CD4-positive, alpha-beta memory T cell (primary cell): ENCODE measurements around the gene BPIFB3. TPM values are rescaled to one million over a fixed set of nuclear protein-coding genes. Genes with fewer than 3 reads are reported as not detected.
A peak's percentile ranks its signal among the peaks of the same experiment; 100 is the strongest.

Source experiments
- CTCF ChIA-PET: fragments of 350-600 bp; sonication (Branson Sonifier 250); formaldehyde crosslinking; loops from one replicate; lab custom pipeline; 2021; ENCODE audit warnings: inconsistent platforms; ENCODE audit not compliant: partially characterized antibody; lab: Charles Lee
- POLR2A ChIA-PET: fragments of 350-600 bp; sonication (Branson Sonifier 250); formaldehyde crosslinking; loops from one replicate; lab custom pipeline; 2021; ENCODE audit not compliant: partially characterized antibody; lab: Charles Lee
- DNase-seq, 5 donors: peaks; one replicate each; pipeline versions ENCODE4 v3.0.0 to v3.0.0-alpha.2; 2020 to 2022; ENCODE audit warnings: mixed read lengths in 1 of 5
- H3K27ac ChIP-seq: one replicate; pipeline ENCODE4 v1.7.0; 2013; ENCODE audit warnings: low read depth, low read length
- H3K27me3 ChIP-seq: 2 replicates; pipeline ENCODE4 v1.7.0; 2013; ENCODE audit warnings: mild to moderate bottlenecking, low read length, moderate library complexity; ENCODE audit not compliant: insufficient read depth
- H3K36me3 ChIP-seq: 2 replicates; pipeline ENCODE4 v1.7.0; 2013; ENCODE audit warnings: mild to moderate bottlenecking, low read length, moderate library complexity; ENCODE audit not compliant: insufficient read depth
- H3K4me1 ChIP-seq: 2 replicates; pipeline ENCODE4 v1.7.0; 2013; ENCODE audit warnings: mild to moderate bottlenecking, low read length, moderate library complexity; ENCODE audit not compliant: insufficient read depth
- H3K4me3 ChIP-seq, 2 donors: one replicate each; pipeline ENCODE4 v1.7.0; 2013; ENCODE audit warnings: low read length in 2 of 2, mild to moderate bottlenecking in 1 of 2
- H3K9me3 ChIP-seq, 2 donors: one replicate each; pipeline ENCODE4 v1.7.0; 2013; ENCODE audit warnings: low read length in 2 of 2, control low read depth in 1 of 2; ENCODE audit not compliant: control insufficient read depth in 1 of 2
- H3K27ac Mint-ChIP-seq, 7 donors: one replicate each; pipeline ENCODE4 v1.8.0; 2020 to 2021; ENCODE audit warnings: mixed read lengths in 7 of 7, mild to moderate bottlenecking in 6 of 7, inconsistent platforms in 3 of 7, moderate library complexity in 3 of 7
- H3K27me3 Mint-ChIP-seq, 2 donors: one replicate each; pipeline ENCODE4 v1.8.0; 2020 to 2021; ENCODE audit warnings: mixed read lengths in 2 of 2
- H3K36me3 Mint-ChIP-seq, 2 donors: one replicate each; pipeline ENCODE4 v1.8.0; 2020 to 2021; ENCODE audit warnings: mixed read lengths in 2 of 2, inconsistent platforms in 1 of 2, mild to moderate bottlenecking in 1 of 2
- H3K4me1 Mint-ChIP-seq, 4 donors: one replicate each; pipeline ENCODE4 v1.8.0; 2020 to 2021; ENCODE audit warnings: mixed read lengths in 4 of 4, mild to moderate bottlenecking in 1 of 4
- H3K4me3 Mint-ChIP-seq, 8 donors: one replicate each; pipeline ENCODE4 v1.8.0; 2020 to 2021; ENCODE audit warnings: mixed read lengths in 8 of 8, mild to moderate bottlenecking in 7 of 8, moderate library complexity in 6 of 8, inconsistent platforms in 3 of 8
- H3K9me3 Mint-ChIP-seq, 8 donors: one replicate each; pipeline ENCODE4 v1.8.0; 2020 to 2021; ENCODE audit warnings: mixed read lengths in 8 of 8, mild to moderate bottlenecking in 5 of 8, inconsistent platforms in 3 of 8, moderate library complexity in 1 of 8
- intact Hi-C: fragments of 100-400 bp; cut with micrococcal nuclease; formaldehyde crosslinking; loops from one replicate; pipeline ENCODE4 v1.15.1; 2023
- polyA plus RNA-seq, 2 donors: library from polyadenylated mRNA; unstranded; fragments of 300-500 nt; fragmentation: Illumina TruSeq; gene quantifications; one replicate each; pipeline ENCODE4 v1.2.3, GENCODE V29; 2021
- total RNA-seq, 2 experiments: library from RNA; stranded (reverse); gene quantifications; one replicate each; pipeline ENCODE4 v1.2.3, GENCODE V29; 2021

The BPIFB3 gene
- total and polyA plus RNA-seq, 4 experiments from 2014 or later: not detected

GRCh38 chr20:33074675-33075074 is 21.0 kb downstream of the BPIFB3 start:
- Mint-ChIP-seq H3K36me3 (no peaks in the 10 kb centered on the region), H3K4me1 (peaks cover 0 to 13% (median 5%) of the 10 kb centered on the region in 4 donors), H3K27ac (peak overlapping the region in 2 of 7 donors; percentile 29 to 68), H3K9me3 (no peaks in the 10 kb centered on the region), H3K4me3 (no peak overlapping the region), H3K27me3 (no peaks in the 10 kb centered on the region)
- Histone ChIP-seq H3K4me3 (no peak overlapping the region), H3K4me1 (no peaks in the 10 kb centered on the region), H3K36me3 (no peaks in the 10 kb centered on the region), H3K27ac (no peak overlapping the region), H3K27me3 (no peaks in the 10 kb centered on the region), H3K9me3 (no peaks in the 10 kb centered on the region)
- no peak for DNase-seq
- CTCF ChIA-PET: interaction anchor here (0.7 to 6.0 kb wide), 3 partner anchors 172 to 173 kb away, joined by 3 to 32 read pairs (median 3); no protein-coding TSS in a partner anchor
- intact Hi-C loops: no loop called here
- POLR2A ChIA-PET: no interaction called here

DNA sequence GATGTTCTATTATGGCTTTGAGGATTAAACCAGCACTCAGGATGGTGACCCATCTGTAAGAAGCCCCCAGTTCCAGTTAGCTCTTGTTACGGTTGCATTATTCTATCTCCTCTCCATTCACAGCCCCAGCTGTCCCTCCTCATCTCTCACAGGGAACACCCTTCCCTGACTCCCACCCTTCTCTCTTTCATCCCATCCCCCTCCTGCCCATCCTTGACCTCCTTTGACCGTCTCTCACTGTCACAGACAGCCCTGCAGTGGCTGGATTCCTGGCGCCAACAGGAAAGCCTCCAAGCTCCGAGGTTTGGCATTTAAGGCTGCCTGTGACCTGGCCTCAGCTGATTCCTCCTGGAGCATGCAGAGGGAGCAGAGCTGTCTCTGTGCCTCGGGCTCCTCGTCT is 21.6 kb downstream of the BPIFB3 start:
- POLR2A ChIA-PET: no interaction called here
- H3K27me3 ChIP-seq: no peaks in the 10 kb centered on the region
- no peaks in the 10 kb centered on the region for H3K36me3 ChIP-seq
- H3K4me3 ChIP-seq: no peak overlapping the region
- Mint-ChIP-seq H3K36me3 (no peaks in the 10 kb centered on the region), H3K27ac (peak overlapping the region in 1 of 7 donors; percentile 68), H3K4me1 (peaks cover 0 to 11% (median 4%) of the 10 kb centered on the region in 4 donors), H3K9me3 (no peaks in the 10 kb centered on the region), H3K4me3 (no peak overlapping the region), H3K27me3 (no peaks in the 10 kb centered on the region)
- no peaks in the 10 kb centered on the region for H3K9me3 ChIP-seq
- no peak for DNase-seq
- H3K4me1 ChIP-seq: no peaks in the 10 kb centered on the region
- no peak overlapping the region for H3K27ac ChIP-seq
- intact Hi-C loops: no loop called here
- CTCF ChIA-PET: interaction anchor here (1.3 to 6.0 kb wide), 3 partner anchors 130 to 286 kb away, joined by 3 to 32 read pairs (median 4); no protein-coding TSS in a partner anchor

DNA sequence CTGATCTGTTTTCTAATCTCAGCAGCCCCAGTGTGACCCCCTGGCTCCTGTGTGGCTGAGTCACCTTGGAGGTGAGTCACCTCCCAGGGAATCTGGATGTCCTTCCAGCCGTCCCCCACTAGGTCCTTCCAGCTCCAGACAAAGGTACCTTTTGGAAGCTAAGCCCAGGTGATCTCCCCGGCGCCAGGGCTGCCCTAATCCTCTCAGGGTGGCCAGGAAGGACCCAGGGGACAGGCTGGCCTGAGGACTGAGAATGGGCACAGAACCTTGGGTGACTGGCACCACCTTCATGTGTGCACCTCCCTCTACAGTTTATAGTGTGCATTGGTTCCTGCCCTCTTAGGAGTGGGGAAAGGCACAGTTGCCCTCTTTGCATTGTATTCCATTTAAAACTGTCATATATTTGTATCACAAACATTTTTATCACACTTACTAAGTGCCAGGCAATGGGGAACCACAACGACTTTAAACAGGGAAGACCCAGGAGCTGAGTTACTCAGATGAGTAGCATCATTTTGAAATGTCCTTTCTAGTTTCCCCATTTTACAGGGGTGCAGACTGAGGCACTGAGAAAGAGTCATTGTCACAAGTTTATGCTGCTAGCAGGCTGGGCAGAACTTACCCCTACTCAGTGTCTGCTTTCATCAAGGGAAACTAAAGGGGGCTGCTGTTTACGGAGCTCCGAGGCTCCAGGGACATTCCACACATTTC is 23.1 kb downstream of the BPIFB3 start:
- POLR2A ChIA-PET: interaction anchor here (0.7 kb wide), 1 partner anchor 106 kb away, joined by 3 read pairs; no protein-coding TSS in a partner anchor
- peaks cover 0 to 9% (median 4%) of the 10 kb centered on the region in 4 donors for H3K4me1 Mint-ChIP-seq
- H3K27ac Mint-ChIP-seq: peak overlapping the region in 1 of 7 donors; percentile 62
- CTCF ChIA-PET: interaction anchor here (0.8 to 6.0 kb wide), 6 partner anchors 9 to 175 kb away, joined by 3 to 32 read pairs (median 4); no protein-coding TSS in a partner anchor
- DNase-seq: peak in 4 of 5 donors; percentile 24 to 33 (median 29)
- peaks cover 0 to 2% of the 10 kb centered on the region in 2 donors for H3K27me3 Mint-ChIP-seq
- no peaks in the 10 kb centered on the region for H3K9me3 Mint-ChIP-seq
- H3K4me1 ChIP-seq: no peaks in the 10 kb centered on the region
- intact Hi-C loops: loop anchor here (1.0 kb wide), 1 partner anchor 175 kb away; no protein-coding TSS in a partner anchor
- no peak overlapping the region for H3K4me3 ChIP-seq
- no peak overlapping the region for H3K4me3 Mint-ChIP-seq
- H3K27ac ChIP-seq: no peak overlapping the region
- no peaks in the 10 kb centered on the region for H3K9me3 ChIP-seq
- H3K36me3 Mint-ChIP-seq: no peaks in the 10 kb centered on the region
- H3K36me3 ChIP-seq: no peaks in the 10 kb centered on the region
- H3K27me3 ChIP-seq: no peaks in the 10 kb centered on the region

GRCh38 chr20:33079259-33079658 is 25.6 kb downstream of the BPIFB3 start, which contains the start of gene BPIFB4:
Gene BPIFB4, plus strand, starts transcription at chr20:33079643. Its CDS starts 1,884 bp downstream, at chr20:33081527.
- Mint-ChIP-seq H3K9me3 (no peaks in the 10 kb centered on the region), H3K27me3 (peaks cover 0 to 2% of the 10 kb centered on the region in 2 donors), H3K4me3 (no peak within 1 kb of the TSS), H3K36me3 (no peaks in the 10 kb centered on the region), H3K27ac (no peak within 1 kb of the TSS), H3K4me1 (peaks cover 0 to 8% (median 4%) of the 10 kb centered on the region in 4 donors)
- ChIA-PET POLR2A (no interaction called here), CTCF (interaction anchor here (1.8 to 6.0 kb wide), 2 partner anchors 175 to 178 kb away, joined by 8 to 32 read pairs; no protein-coding TSS in a partner anchor)
- Histone ChIP-seq H3K4me3 (no peak within 1 kb of the TSS), H3K27me3 (no peaks in the 10 kb centered on the region), H3K36me3 (no peaks in the 10 kb centered on the region), H3K9me3 (no peaks in the 10 kb centered on the region), H3K27ac (no peak within 1 kb of the TSS), H3K4me1 (no peaks in the 10 kb centered on the region)
- intact Hi-C loops: no loop called here
- DNase-seq: no peak

GRCh38 chr20:33081411-33082154 is 27.9 kb downstream of the BPIFB3 start:
- Histone ChIP-seq H3K36me3 (no peaks in the 10 kb centered on the region), H3K27ac (no peak overlapping the region), H3K4me3 (no peak overlapping the region), H3K9me3 (no peaks in the 10 kb centered on the region), H3K27me3 (no peaks in the 10 kb centered on the region), H3K4me1 (no peaks in the 10 kb centered on the region)
- H3K4me1 Mint-ChIP-seq: peaks cover 0 to 4% (median 2%) of the 10 kb centered on the region in 4 donors
- H3K4me3 Mint-ChIP-seq: no peak overlapping the region
- ChIA-PET POLR2A (no interaction called here), CTCF (interaction anchor here (1.5 kb wide), 1 partner anchor 180 kb away, joined by 3 read pairs; no protein-coding TSS in a partner anchor)
- intact Hi-C loops: no loop called here
- no peaks in the 10 kb centered on the region for H3K9me3 Mint-ChIP-seq
- no peaks in the 10 kb centered on the region for H3K36me3 Mint-ChIP-seq
- DNase-seq: no peak
- peaks cover 0 to 2% of the 10 kb centered on the region in 2 donors for H3K27me3 Mint-ChIP-seq
- H3K27ac Mint-ChIP-seq: no peak overlapping the region

- peaks cover 0 to 2% of the 10 kb centered on the region in 2 donors for H3K27me3 Mint-ChIP-seq
- DNase-seq: no peak
- H3K4me1 Mint-ChIP-seq: no peaks in the 10 kb centered on the region
- H3K4me1 ChIP-seq: no peaks in the 10 kb centered on the region
- no peaks in the 10 kb centered on the region for H3K9me3 Mint-ChIP-seq
- H3K36me3 ChIP-seq: no peaks in the 10 kb centered on the region
- ChIA-PET POLR2A (interaction anchor here (0.7 kb wide), 1 partner anchor 172 kb away, joined by 3 read pairs; no protein-coding TSS in a partner anchor), CTCF (interaction anchor here (1.5 kb wide), 1 partner anchor 181 kb away, joined by 3 read pairs; no protein-coding TSS in a partner anchor)
- no peak overlapping the region for H3K27ac ChIP-seq
- H3K36me3 Mint-ChIP-seq: no peaks in the 10 kb centered on the region
- no peaks in the 10 kb centered on the region for H3K9me3 ChIP-seq
- H3K27ac Mint-ChIP-seq: no peak overlapping the region
- H3K4me3 Mint-ChIP-seq: no peak overlapping the region
- intact Hi-C loops: no loop called here
- no peaks in the 10 kb centered on the region for H3K27me3 ChIP-seq
- no peak overlapping the region for H3K4me3 ChIP-seq
Measured at GRCh38 chr20:33082546-33082945, 28.8 kb downstream of the BPIFB3 start.
